H1 (cell line): ENCODE data around the gene RPS17. TPM values are rescaled to one million over a fixed set of nuclear protein-coding genes. Genes with fewer than 3 reads are reported as not detected.
"Not testable (repeated sequence)": the region's sequence is repeated elsewhere in the genome, so short reads cannot be mapped to it uniquely, and the experiment has no call there.

Source experiments
- CTCF ChIA-PET: fragments of 300-600 bp; sonication (Branson Sonifier 250); formaldehyde crosslinking; loops from one replicate; lab custom pipeline; 2021; ENCODE audit not compliant: partially characterized antibody; lab: Charles Lee
- POLR2A ChIA-PET: fragments of 300-600 bp; sonication (Branson Sonifier 250); formaldehyde crosslinking; loops from one replicate; lab custom pipeline; 2021; ENCODE audit warnings: inconsistent platforms; ENCODE audit not compliant: partially characterized antibody; lab: Charles Lee
- DNase-seq, 2 experiments: peaks; one replicate each; pipeline versions ENCODE4 v3.0.0 to v3.0.0-alpha.2; 2010 to 2022; ENCODE audit warnings: low spot score in 2 of 2, low read depth in 1 of 2, mixed read lengths in 1 of 2
- FAIRE-seq: peaks from 2 replicates; lab custom pipeline; 2011; peaks lifted over from hg19 to GRCh38; lab: Jason Lieb, UNC
- H2AFZ ChIP-seq: 2 replicates; pipeline ENCODE4 v1.8.1; 2012; ENCODE audit warnings: low read length, inconsistent platforms
- H2AK5ac ChIP-seq: 2 replicates; pipeline ENCODE4 v1.6.1; 2013; ENCODE audit warnings: low read depth, low read length
- H2BK120ac ChIP-seq: replicated peaks from 2 replicates; pipeline ENCODE3; 2013; ENCODE audit warnings: low read depth, low read length, inconsistent platforms
- H2BK12ac ChIP-seq: 2 replicates; pipeline ENCODE4 v1.6.1; 2013; ENCODE audit warnings: low read depth, low read length
- H2BK15ac ChIP-seq: 2 replicates; pipeline ENCODE4 v1.6.1; 2013; ENCODE audit warnings: low read length
- H2BK20ac ChIP-seq: 2 replicates; pipeline ENCODE4 v1.6.1; 2013; ENCODE audit warnings: low read length
- H2BK5ac ChIP-seq: 2 replicates; pipeline ENCODE4 v1.6.1; 2013; ENCODE audit warnings: low read depth, low read length
- H3K14ac ChIP-seq: 2 replicates; pipeline ENCODE4 v1.6.1; 2013; ENCODE audit warnings: inconsistent platforms; ENCODE audit not compliant: insufficient read length
- H3K18ac ChIP-seq: 2 replicates; pipeline ENCODE4 v1.6.1; 2013; ENCODE audit warnings: low read length; ENCODE audit errors: extremely low read depth
- H3K23ac ChIP-seq: 2 replicates; pipeline ENCODE4 v1.6.1; 2013; ENCODE audit warnings: inconsistent platforms; ENCODE audit not compliant: insufficient read length
- H3K23me2 ChIP-seq: 2 replicates; pipeline ENCODE4 v1.6.1; 2013; ENCODE audit warnings: low read depth, low read length
- H3K27ac ChIP-seq: 2 replicates; pipeline ENCODE4 v1.6.1; 2011; ENCODE audit warnings: low read depth, low read length, inconsistent platforms
- H3K27me3 ChIP-seq, 4 experiments: replicated peaks in 1 of 4; 1 replicate in 1 of 4; 2 replicates in 3 of 4; pipeline versions ENCODE4 v1.6.1 to v1.8.1; 2011 to 2013; ENCODE audit warnings: low read length in 3 of 4, mild to moderate bottlenecking in 3 of 4, inconsistent platforms in 2 of 4, mixed read lengths in 2 of 4, moderate library complexity in 1 of 4; ENCODE audit not compliant: control insufficient read depth in 3 of 4, insufficient read depth in 3 of 4; ENCODE audit errors: extremely low read depth in 1 of 4
- H3K36me3 ChIP-seq, 4 experiments: 2 replicates each; pipeline versions ENCODE4 v1.6.1 to v1.8.1; 2011 to 2013; ENCODE audit warnings: mild to moderate bottlenecking in 4 of 4, low read length in 3 of 4, moderate library complexity in 2 of 4, control low read depth in 1 of 4, inconsistent platforms in 1 of 4; ENCODE audit not compliant: insufficient read depth in 4 of 4, control insufficient read depth in 2 of 4
- H3K4ac ChIP-seq: replicated peaks from 2 replicates; pipeline ENCODE3; 2013; ENCODE audit warnings: low read length, low read depth, mixed read lengths, inconsistent platforms; ENCODE audit not compliant: insufficient read length
- H3K4me1 ChIP-seq, 4 experiments: replicated peaks in 1 of 4; 1 replicate in 1 of 4; 2 replicates in 3 of 4; pipeline versions ENCODE4 v1.6.1 to v1.8.1; 2011 to 2013; ENCODE audit warnings: low read length in 3 of 4, inconsistent platforms in 2 of 4, mixed read lengths in 1 of 4; ENCODE audit not compliant: insufficient read depth in 4 of 4, control insufficient read depth in 3 of 4
- H3K4me2 ChIP-seq, 2 experiments: 2 replicates each; pipeline versions ENCODE4 v1.6.1 to v1.8.1; 2011 to 2013; ENCODE audit warnings: low read depth in 2 of 2, low read length in 2 of 2, control low read depth in 1 of 2, inconsistent platforms in 1 of 2, mild to moderate bottlenecking in 1 of 2; ENCODE audit not compliant: insufficient read depth in 1 of 2
- H3K4me3 ChIP-seq, 4 experiments: fragments of 200-600, 300-600 bp in 1 of 4; sonication (generic), shearing (Covaris generic), sonication (Bioruptor Twin) in 1 of 4; 2 replicates each; pipeline versions ENCODE4 v1.5.1 to v1.8.1; 2011 to 2016; ENCODE audit warnings: low read length in 4 of 4, low read depth in 3 of 4, control low read depth in 2 of 4, inconsistent platforms in 2 of 4, mild to moderate bottlenecking in 2 of 4, mixed read lengths in 1 of 4, moderate library complexity in 1 of 4; ENCODE audit not compliant: insufficient read depth in 2 of 4; ENCODE audit errors: extremely low read depth in 1 of 4
- H3K56ac ChIP-seq: replicated peaks from 2 replicates; pipeline ENCODE3; 2013; ENCODE audit warnings: low read depth, mild to moderate bottlenecking, mixed read lengths, low read length, inconsistent platforms; ENCODE audit not compliant: insufficient read length
- H3K79me1 ChIP-seq: 2 replicates; pipeline ENCODE4 v1.6.1; 2013; ENCODE audit warnings: low read depth, low read length, control low read depth
- H3K79me2 ChIP-seq, 2 experiments: 2 replicates each; pipeline versions ENCODE4 v1.6.1 to v1.8.1; 2012 to 2013; ENCODE audit warnings: low read length in 2 of 2, mild to moderate bottlenecking in 2 of 2, inconsistent platforms in 1 of 2; ENCODE audit not compliant: insufficient read depth in 2 of 2, control insufficient read depth in 1 of 2
- H3K9ac ChIP-seq, 4 experiments: replicated peaks in 1 of 4; 1 replicate in 1 of 4; 2 replicates in 3 of 4; pipeline versions ENCODE4 v1.6.1 to v1.8.1; 2011 to 2013; ENCODE audit warnings: low read depth in 3 of 4, low read length in 3 of 4, control low read depth in 2 of 4, mild to moderate bottlenecking in 2 of 4, moderate library complexity in 2 of 4, inconsistent platforms in 1 of 4; ENCODE audit errors: extremely low read depth in 1 of 4
- H3K9me3 ChIP-seq, 2 experiments: 2 replicates each; pipeline versions ENCODE4 v1.6.1 to v1.8.1; 2012 to 2013; ENCODE audit warnings: mild to moderate bottlenecking in 2 of 2, moderate library complexity in 2 of 2, control low read depth in 1 of 2, inconsistent platforms in 1 of 2, low read depth in 1 of 2, low read length in 1 of 2, mixed read lengths in 1 of 2; ENCODE audit not compliant: insufficient read depth in 2 of 2
- H4K20me1 ChIP-seq, 2 experiments: replicated peaks in 1 of 2; 2 replicates each; pipeline versions ENCODE3 to v1.8.1; 2011 to 2013; ENCODE audit warnings: inconsistent platforms in 2 of 2, low read length in 2 of 2, mild to moderate bottlenecking in 1 of 2; ENCODE audit not compliant: insufficient read depth in 2 of 2, control insufficient read depth in 1 of 2
- H4K5ac ChIP-seq: 2 replicates; pipeline ENCODE4 v1.6.1; 2013; ENCODE audit warnings: low read length, low read depth, mixed read lengths, inconsistent platforms; ENCODE audit not compliant: insufficient read length
- H4K8ac ChIP-seq: 2 replicates; pipeline ENCODE4 v1.8.0; 2013; ENCODE audit warnings: mild to moderate bottlenecking, moderate library complexity, low read length, inconsistent platforms; ENCODE audit not compliant: insufficient read depth; ENCODE audit errors: extremely low read depth
- H4K91ac ChIP-seq: replicated peaks from 2 replicates; pipeline ENCODE3; 2013; ENCODE audit warnings: low read length, mixed read lengths, inconsistent platforms; ENCODE audit not compliant: insufficient read length
- WGBS, 2 experiments: shearing (Covaris generic) in 1 of 2; methylation state at CpG; one replicate each; pipeline versions ENCODE4 v1.1.6 to v1.1.7; 2013 to 2015; ENCODE audit warnings: low lambda C conversion rate in 2 of 2, mixed read lengths in 2 of 2, inconsistent platforms in 1 of 2, low coverage in 1 of 2, missing lambda C conversion rate in 1 of 2; ENCODE audit not compliant: insufficient replicate concordance in 2 of 2, insufficient coverage in 1 of 2, insufficient read length in 1 of 2; ENCODE audit errors: extremely low coverage in 1 of 2, missing lambda C conversion rate in 1 of 2; 5-methylcytosine and 5-hydroxymethylcytosine counted together
- polyA plus RNA-seq, 7 experiments: library from polyadenylated mRNA; depleted of rRNA in 3 of 7; stranded (reverse) in 5 of 7; unstranded in 2 of 7; fragments of >200 nt in 5 of 7; fragments of 200-250 nt in 2 of 7; gene quantifications; 1 replicate in 5 of 7; 2 replicates in 1 of 7; 4 replicates in 1 of 7; pipeline versions ENCODE4 v1.2.1 to v1.2.3, GENCODE V29; 2011 to 2013; ENCODE audit warnings: missing spikeins in 2 of 7, mixed read lengths in 2 of 7
- total RNA-seq: library from RNA; stranded (reverse); fragmentation: NEBNext Ultra II Directional; extraction: Animal tissue kit (Norgen Biotek cat#: 25700); gene quantifications from 2 replicates; pipeline ENCODE4 v1.2.1, GENCODE V29; 2021

Gene RPS17
- total and polyA plus RNA-seq, 2 of the 8 experiments (the other 6 are each of a cell fraction or from before 2014, with no cell fraction given): 2,416 to 5,590 TPM

DNA sequence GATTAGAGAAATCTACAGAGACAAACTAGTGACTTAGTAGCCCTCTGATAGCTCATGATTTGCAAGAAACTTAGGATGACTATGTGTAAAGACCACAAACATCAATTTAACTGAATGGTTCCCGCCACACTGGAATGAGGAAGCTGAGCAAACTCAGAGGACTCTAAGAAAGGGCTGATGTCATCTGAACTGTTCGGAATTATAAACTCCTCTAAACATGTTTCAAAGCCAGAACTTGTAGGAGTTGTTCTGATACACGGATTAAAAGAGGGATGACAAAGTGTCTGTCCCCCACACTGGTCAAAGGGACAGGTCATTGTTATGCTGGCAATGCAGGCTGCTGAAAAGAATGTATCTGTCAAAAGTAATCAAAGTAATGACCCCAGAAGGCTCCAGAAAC, 34.4 kb downstream of the RPS17 start:
- FAIRE-seq, H3K4me1 ChIP-seq, H2BK20ac ChIP-seq, H3K23ac ChIP-seq, H2BK12ac ChIP-seq, H2BK120ac ChIP-seq, DNase-seq, H3K9me3 ChIP-seq, H4K5ac ChIP-seq, H3K79me1 ChIP-seq, H3K23me2 ChIP-seq, H3K36me3 ChIP-seq, H2BK15ac ChIP-seq, H3K9ac ChIP-seq, H3K18ac ChIP-seq, H3K27me3 ChIP-seq, CTCF ChIA-PET, H2AFZ ChIP-seq, H2AK5ac ChIP-seq, H3K4me2 ChIP-seq, H4K91ac ChIP-seq, POLR2A ChIA-PET, H4K8ac ChIP-seq, H4K20me1 ChIP-seq, H3K4me3 ChIP-seq, H3K14ac ChIP-seq, H3K27ac ChIP-seq, H2BK5ac ChIP-seq, H3K56ac ChIP-seq, H3K4ac ChIP-seq: not testable (repeated sequence)
- H3K79me2 ChIP-seq: peaks cover 0 to 12% of the 10 kb centered on the region in 2 experiments; a peak in 2 of 4 replicates
- no CpG with 5 or more reads among the region's 3 CpGs for WGBS, 2 experiments

DNA sequence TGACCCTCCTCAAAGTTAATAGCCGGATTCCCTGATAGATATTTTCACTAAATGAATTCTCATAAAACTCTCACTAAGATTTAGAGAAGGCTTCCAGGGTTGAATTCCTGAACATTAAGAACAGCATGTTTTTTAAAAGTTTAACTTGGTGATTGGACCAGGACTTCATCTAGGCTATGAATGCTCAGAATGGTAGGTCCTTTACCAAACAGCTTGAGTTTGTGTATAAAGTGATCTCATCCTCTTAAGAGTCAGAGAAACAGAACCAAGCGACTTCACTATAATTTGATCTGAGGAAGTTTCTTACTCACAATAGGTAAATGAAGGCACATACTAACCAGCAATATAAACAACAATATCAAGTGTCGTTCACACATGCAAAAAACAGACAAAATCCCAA, 36.2 kb downstream of the RPS17 start:
- H3K4me1 ChIP-seq, FAIRE-seq, H2BK5ac ChIP-seq, H3K18ac ChIP-seq, H3K79me1 ChIP-seq, H4K8ac ChIP-seq, DNase-seq, H3K56ac ChIP-seq, H3K36me3 ChIP-seq, H2BK15ac ChIP-seq, H4K20me1 ChIP-seq, H4K5ac ChIP-seq, H2BK120ac ChIP-seq, H3K27ac ChIP-seq, H3K4me2 ChIP-seq, H2BK20ac ChIP-seq, H3K4me3 ChIP-seq, H3K23me2 ChIP-seq, H3K27me3 ChIP-seq, H2AFZ ChIP-seq, H3K9ac ChIP-seq, H4K91ac ChIP-seq, H2BK12ac ChIP-seq, H2AK5ac ChIP-seq, H3K4ac ChIP-seq, H3K23ac ChIP-seq, POLR2A ChIA-PET, CTCF ChIA-PET, H3K9me3 ChIP-seq, H3K14ac ChIP-seq: not testable (repeated sequence)
- peaks cover 0 to 16% of the 10 kb centered on the region in 2 experiments; a peak in 2 of 4 replicates for H3K79me2 ChIP-seq
- 78% methylated on average over 1 of the region's 3 CpGs; no CpG with 5 or more reads in 1 of the 2 experiments for WGBS, 2 experiments
